H1 (cell line): ENCODE data around the gene TNIK. TPM values are rescaled to one million over a fixed set of nuclear protein-coding genes. Genes with fewer than 3 reads are reported as not detected.

Experiments used
- CTCF ChIA-PET: fragments of 300-600 bp; sonication (Branson Sonifier 250); formaldehyde crosslinking; loops from one replicate; lab custom pipeline; 2021; ENCODE audit not compliant: partially characterized antibody; lab: Charles Lee
- POLR2A ChIA-PET: fragments of 300-600 bp; sonication (Branson Sonifier 250); formaldehyde crosslinking; loops from one replicate; lab custom pipeline; 2021; ENCODE audit warnings: inconsistent platforms; ENCODE audit not compliant: partially characterized antibody; lab: Charles Lee
- DNase-seq, 2 experiments: peaks; one replicate each; pipeline versions ENCODE4 v3.0.0 to v3.0.0-alpha.2; 2010 to 2022; ENCODE audit warnings: low spot score in 2 of 2, low read depth in 1 of 2, mixed read lengths in 1 of 2
- FAIRE-seq: peaks from 2 replicates; lab custom pipeline; 2011; peaks lifted over from hg19 to GRCh38; lab: Jason Lieb, UNC
- H2AFZ ChIP-seq: 2 replicates; pipeline ENCODE4 v1.8.1; 2012; ENCODE audit warnings: low read length, inconsistent platforms
- H2AK5ac ChIP-seq: 2 replicates; pipeline ENCODE4 v1.6.1; 2013; ENCODE audit warnings: low read depth, low read length
- H2BK120ac ChIP-seq: replicated peaks from 2 replicates; pipeline ENCODE3; 2013; ENCODE audit warnings: low read depth, low read length, inconsistent platforms
- H2BK12ac ChIP-seq: 2 replicates; pipeline ENCODE4 v1.6.1; 2013; ENCODE audit warnings: low read depth, low read length
- H2BK15ac ChIP-seq: 2 replicates; pipeline ENCODE4 v1.6.1; 2013; ENCODE audit warnings: low read length
- H2BK20ac ChIP-seq: 2 replicates; pipeline ENCODE4 v1.6.1; 2013; ENCODE audit warnings: low read length
- H2BK5ac ChIP-seq: 2 replicates; pipeline ENCODE4 v1.6.1; 2013; ENCODE audit warnings: low read depth, low read length
- H3K14ac ChIP-seq: 2 replicates; pipeline ENCODE4 v1.6.1; 2013; ENCODE audit warnings: inconsistent platforms; ENCODE audit not compliant: insufficient read length
- H3K18ac ChIP-seq: 2 replicates; pipeline ENCODE4 v1.6.1; 2013; ENCODE audit warnings: low read length; ENCODE audit errors: extremely low read depth
- H3K23ac ChIP-seq: 2 replicates; pipeline ENCODE4 v1.6.1; 2013; ENCODE audit warnings: inconsistent platforms; ENCODE audit not compliant: insufficient read length
- H3K23me2 ChIP-seq: 2 replicates; pipeline ENCODE4 v1.6.1; 2013; ENCODE audit warnings: low read depth, low read length
- H3K27ac ChIP-seq: 2 replicates; pipeline ENCODE4 v1.6.1; 2011; ENCODE audit warnings: low read depth, low read length, inconsistent platforms
- H3K27me3 ChIP-seq, 4 experiments: replicated peaks in 1 of 4; 1 replicate in 1 of 4; 2 replicates in 3 of 4; pipeline versions ENCODE4 v1.6.1 to v1.8.1; 2011 to 2013; ENCODE audit warnings: low read length in 3 of 4, mild to moderate bottlenecking in 3 of 4, inconsistent platforms in 2 of 4, mixed read lengths in 2 of 4, moderate library complexity in 1 of 4; ENCODE audit not compliant: control insufficient read depth in 3 of 4, insufficient read depth in 3 of 4; ENCODE audit errors: extremely low read depth in 1 of 4
- H3K36me3 ChIP-seq, 4 experiments: 2 replicates each; pipeline versions ENCODE4 v1.6.1 to v1.8.1; 2011 to 2013; ENCODE audit warnings: mild to moderate bottlenecking in 4 of 4, low read length in 3 of 4, moderate library complexity in 2 of 4, control low read depth in 1 of 4, inconsistent platforms in 1 of 4; ENCODE audit not compliant: insufficient read depth in 4 of 4, control insufficient read depth in 2 of 4
- H3K4ac ChIP-seq: replicated peaks from 2 replicates; pipeline ENCODE3; 2013; ENCODE audit warnings: low read length, low read depth, mixed read lengths, inconsistent platforms; ENCODE audit not compliant: insufficient read length
- H3K4me1 ChIP-seq, 4 experiments: replicated peaks in 1 of 4; 1 replicate in 1 of 4; 2 replicates in 3 of 4; pipeline versions ENCODE4 v1.6.1 to v1.8.1; 2011 to 2013; ENCODE audit warnings: low read length in 3 of 4, inconsistent platforms in 2 of 4, mixed read lengths in 1 of 4; ENCODE audit not compliant: insufficient read depth in 4 of 4, control insufficient read depth in 3 of 4
- H3K4me2 ChIP-seq, 2 experiments: 2 replicates each; pipeline versions ENCODE4 v1.6.1 to v1.8.1; 2011 to 2013; ENCODE audit warnings: low read depth in 2 of 2, low read length in 2 of 2, control low read depth in 1 of 2, inconsistent platforms in 1 of 2, mild to moderate bottlenecking in 1 of 2; ENCODE audit not compliant: insufficient read depth in 1 of 2
- H3K4me3 ChIP-seq, 4 experiments: fragments of 200-600, 300-600 bp in 1 of 4; sonication (generic), shearing (Covaris generic), sonication (Bioruptor Twin) in 1 of 4; 2 replicates each; pipeline versions ENCODE4 v1.5.1 to v1.8.1; 2011 to 2016; ENCODE audit warnings: low read length in 4 of 4, low read depth in 3 of 4, control low read depth in 2 of 4, inconsistent platforms in 2 of 4, mild to moderate bottlenecking in 2 of 4, mixed read lengths in 1 of 4, moderate library complexity in 1 of 4; ENCODE audit not compliant: insufficient read depth in 2 of 4; ENCODE audit errors: extremely low read depth in 1 of 4
- H3K56ac ChIP-seq: replicated peaks from 2 replicates; pipeline ENCODE3; 2013; ENCODE audit warnings: low read depth, mild to moderate bottlenecking, mixed read lengths, low read length, inconsistent platforms; ENCODE audit not compliant: insufficient read length
- H3K79me1 ChIP-seq: 2 replicates; pipeline ENCODE4 v1.6.1; 2013; ENCODE audit warnings: low read depth, low read length, control low read depth
- H3K79me2 ChIP-seq, 2 experiments: 2 replicates each; pipeline versions ENCODE4 v1.6.1 to v1.8.1; 2012 to 2013; ENCODE audit warnings: low read length in 2 of 2, mild to moderate bottlenecking in 2 of 2, inconsistent platforms in 1 of 2; ENCODE audit not compliant: insufficient read depth in 2 of 2, control insufficient read depth in 1 of 2
- H3K9ac ChIP-seq, 4 experiments: replicated peaks in 1 of 4; 1 replicate in 1 of 4; 2 replicates in 3 of 4; pipeline versions ENCODE4 v1.6.1 to v1.8.1; 2011 to 2013; ENCODE audit warnings: low read depth in 3 of 4, low read length in 3 of 4, control low read depth in 2 of 4, mild to moderate bottlenecking in 2 of 4, moderate library complexity in 2 of 4, inconsistent platforms in 1 of 4; ENCODE audit errors: extremely low read depth in 1 of 4
- H3K9me3 ChIP-seq, 2 experiments: 2 replicates each; pipeline versions ENCODE4 v1.6.1 to v1.8.1; 2012 to 2013; ENCODE audit warnings: mild to moderate bottlenecking in 2 of 2, moderate library complexity in 2 of 2, control low read depth in 1 of 2, inconsistent platforms in 1 of 2, low read depth in 1 of 2, low read length in 1 of 2, mixed read lengths in 1 of 2; ENCODE audit not compliant: insufficient read depth in 2 of 2
- H4K20me1 ChIP-seq, 2 experiments: replicated peaks in 1 of 2; 2 replicates each; pipeline versions ENCODE3 to v1.8.1; 2011 to 2013; ENCODE audit warnings: inconsistent platforms in 2 of 2, low read length in 2 of 2, mild to moderate bottlenecking in 1 of 2; ENCODE audit not compliant: insufficient read depth in 2 of 2, control insufficient read depth in 1 of 2
- H4K5ac ChIP-seq: 2 replicates; pipeline ENCODE4 v1.6.1; 2013; ENCODE audit warnings: low read length, low read depth, mixed read lengths, inconsistent platforms; ENCODE audit not compliant: insufficient read length
- H4K8ac ChIP-seq: 2 replicates; pipeline ENCODE4 v1.8.0; 2013; ENCODE audit warnings: mild to moderate bottlenecking, moderate library complexity, low read length, inconsistent platforms; ENCODE audit not compliant: insufficient read depth; ENCODE audit errors: extremely low read depth
- H4K91ac ChIP-seq: replicated peaks from 2 replicates; pipeline ENCODE3; 2013; ENCODE audit warnings: low read length, mixed read lengths, inconsistent platforms; ENCODE audit not compliant: insufficient read length
- ASH2L ChIP-seq: fragments of 200-600, 300-600 bp; sonication (generic); IDR thresholded peaks from one replicate; pipeline ENCODE4 v1.7.1; 2017; ENCODE audit warnings: low read length
- CBX5 ChIP-seq: fragments of 300-800, 300-1000 bp; sonication (generic); IDR thresholded peaks from 2 replicates; pipeline ENCODE4 v1.7.1; 2016; ENCODE audit warnings: antibody characterized with exemption, low read length, low read depth
- CBX8 ChIP-seq: fragments of 300-800, 300-1000 bp; sonication (generic); IDR thresholded peaks from 2 replicates; pipeline ENCODE4 v1.7.1; 2016; ENCODE audit warnings: low read depth, low read length, borderline replicate concordance
- KDM4A ChIP-seq: IDR thresholded peaks from one replicate; pipeline ENCODE4 v1.7.1; 2012; ENCODE audit warnings: low read depth, mild to moderate bottlenecking, moderate library complexity, low read length, inconsistent platforms; ENCODE audit not compliant: severe bottlenecking
- KDM5A ChIP-seq: fragments of 200-600 bp; IDR thresholded peaks from 2 replicates; pipeline ENCODE4 v1.7.1; 2012; ENCODE audit warnings: mild to moderate bottlenecking, low read length, inconsistent platforms, mixed read lengths
- MAX ChIP-seq: IDR thresholded peaks from 2 replicates; pipeline ENCODE4 v1.6.1; 2012; ENCODE audit warnings: inconsistent platforms
- SP4 ChIP-seq: IDR thresholded peaks from 2 replicates; pipeline ENCODE4 v1.6.1; 2012; ENCODE audit warnings: low read length, inconsistent platforms
- SRF ChIP-seq: IDR thresholded peaks from 2 replicates; pipeline ENCODE4 v1.6.1; 2011; ENCODE audit warnings: mild to moderate bottlenecking, low read depth, low read length, moderate library complexity
- YY1 ChIP-seq: IDR thresholded peaks from 2 replicates; pipeline ENCODE4 v1.6.1; 2011; ENCODE audit warnings: low read depth, mild to moderate bottlenecking, low read length
- ZNF274 ChIP-seq: IDR thresholded peaks from 2 replicates; pipeline ENCODE4 v1.7.0; 2012; ENCODE audit warnings: low read length, borderline replicate concordance; ENCODE audit errors: extremely low read depth
- WGBS, 2 experiments: shearing (Covaris generic) in 1 of 2; methylation state at CpG; one replicate each; pipeline versions ENCODE4 v1.1.6 to v1.1.7; 2013 to 2015; ENCODE audit warnings: low lambda C conversion rate in 2 of 2, mixed read lengths in 2 of 2, inconsistent platforms in 1 of 2, low coverage in 1 of 2, missing lambda C conversion rate in 1 of 2; ENCODE audit not compliant: insufficient replicate concordance in 2 of 2, insufficient coverage in 1 of 2, insufficient read length in 1 of 2; ENCODE audit errors: extremely low coverage in 1 of 2, missing lambda C conversion rate in 1 of 2; 5-methylcytosine and 5-hydroxymethylcytosine counted together
- polyA plus RNA-seq, 7 experiments: library from polyadenylated mRNA; depleted of rRNA in 3 of 7; stranded (reverse) in 5 of 7; unstranded in 2 of 7; fragments of >200 nt in 5 of 7; fragments of 200-250 nt in 2 of 7; gene quantifications; 1 replicate in 5 of 7; 2 replicates in 1 of 7; 4 replicates in 1 of 7; pipeline versions ENCODE4 v1.2.1 to v1.2.3, GENCODE V29; 2011 to 2013; ENCODE audit warnings: missing spikeins in 2 of 7, mixed read lengths in 2 of 7
- total RNA-seq: library from RNA; stranded (reverse); fragmentation: NEBNext Ultra II Directional; extraction: Animal tissue kit (Norgen Biotek cat#: 25700); gene quantifications from 2 replicates; pipeline ENCODE4 v1.2.1, GENCODE V29; 2021
- TF ChIP-seq, protein P1 (sequence below): IDR thresholded peaks from 2 replicates; pipeline ENCODE4 v1.6.1; 2012; ENCODE audit warnings: low read length, inconsistent platforms

TNIK gene
- total and polyA plus RNA-seq, 2 of the 8 experiments (the other 6 are each of a cell fraction or from before 2014, with no cell fraction given) = 7.4 to 42.0 TPM

DNA sequence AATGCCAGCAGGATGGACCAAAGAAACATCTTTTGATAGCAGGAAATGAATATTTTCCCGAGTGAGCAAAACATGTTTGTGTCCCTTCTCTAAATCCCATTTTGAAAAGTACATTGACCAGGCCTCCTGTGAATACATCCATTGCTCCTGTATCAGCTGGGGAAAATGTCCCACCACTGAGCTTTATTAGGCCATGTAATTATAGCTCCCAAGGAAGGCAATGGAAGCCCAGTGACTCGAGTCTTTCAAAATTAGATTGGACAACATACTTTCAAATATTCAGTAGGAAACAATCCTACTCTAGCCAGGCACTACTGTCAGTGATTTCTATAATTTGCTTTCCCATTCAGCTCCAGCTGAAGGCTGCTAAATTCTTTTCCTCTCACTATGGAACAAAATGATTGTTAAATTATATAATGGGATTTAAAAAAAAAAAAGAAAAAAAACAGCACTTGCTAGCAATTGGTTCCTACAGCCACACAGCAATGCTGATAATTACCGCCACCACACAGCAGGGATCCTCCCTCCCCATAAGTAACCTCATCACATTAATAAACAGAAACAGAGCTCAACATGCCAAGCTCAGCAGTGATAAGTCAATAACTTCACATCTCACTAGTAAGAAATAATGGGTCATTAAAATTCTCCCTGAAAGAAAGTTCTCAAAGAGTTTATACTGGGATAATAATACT, 261.3 kb downstream of the TNIK start:
- H3K23ac ChIP-seq = no peak overlapping the region
- no peak overlapping the region for H2BK20ac ChIP-seq
- H3K9me3 ChIP-seq = no peaks in the 10 kb centered on the region
- no peak overlapping the region for H3K4me3 ChIP-seq
- no peak overlapping the region for H3K18ac ChIP-seq
- no peaks in the 10 kb centered on the region for H3K79me1 ChIP-seq
- H4K20me1 ChIP-seq = no peaks in the 10 kb centered on the region
- H3K23me2 ChIP-seq = no peaks in the 10 kb centered on the region
- no peak for TF ChIP-seq KDM5A
- TF ChIP-seq ZNF274 = no peak
- no peak for TF ChIP-seq SP4
- TF ChIP-seq CBX5 = no peak
- TF ChIP-seq YY1 = no peak
- TF ChIP-seq, protein P1, sequence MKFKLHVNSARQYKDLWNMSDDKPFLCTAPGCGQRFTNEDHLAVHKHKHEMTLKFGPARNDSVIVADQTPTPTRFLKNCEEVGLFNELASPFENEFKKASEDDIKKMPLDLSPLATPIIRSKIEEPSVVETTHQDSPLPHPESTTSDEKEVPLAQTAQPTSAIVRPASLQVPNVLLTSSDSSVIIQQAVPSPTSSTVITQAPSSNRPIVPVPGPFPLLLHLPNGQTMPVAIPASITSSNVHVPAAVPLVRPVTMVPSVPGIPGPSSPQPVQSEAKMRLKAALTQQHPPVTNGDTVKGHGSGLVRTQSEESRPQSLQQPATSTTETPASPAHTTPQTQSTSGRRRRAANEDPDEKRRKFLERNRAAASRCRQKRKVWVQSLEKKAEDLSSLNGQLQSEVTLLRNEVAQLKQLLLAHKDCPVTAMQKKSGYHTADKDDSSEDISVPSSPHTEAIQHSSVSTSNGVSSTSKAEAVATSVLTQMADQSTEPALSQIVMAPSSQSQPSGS = no peak
- no peak for TF ChIP-seq KDM4A
- no peak for TF ChIP-seq CBX8
- TF ChIP-seq SRF = no peak
- TF ChIP-seq MAX = no peak
- TF ChIP-seq ASH2L = no peak
- no peak overlapping the region for H2AK5ac ChIP-seq
- no peak overlapping the region for H2BK15ac ChIP-seq
- H3K4ac ChIP-seq = no peak overlapping the region
- no peak overlapping the region for H3K9ac ChIP-seq
- POLR2A ChIA-PET = no interaction called here
- H3K56ac ChIP-seq = no peak overlapping the region
- H3K79me2 ChIP-seq = no peaks in the 10 kb centered on the region
- WGBS, 2 experiments = 87% methylated on average over 3 of the region's 3 CpGs; no CpG with 5 or more reads in 1 of the 2 experiments
- no peak overlapping the region for H2BK12ac ChIP-seq
- no peak overlapping the region for H3K27ac ChIP-seq
- H3K36me3 ChIP-seq = no peaks in the 10 kb centered on the region
- no peak overlapping the region for H4K91ac ChIP-seq
- H4K8ac ChIP-seq = no peak overlapping the region
- no peak overlapping the region for H4K5ac ChIP-seq
- H2AFZ ChIP-seq = no peak overlapping the region
- H2BK120ac ChIP-seq = no peak overlapping the region
- no peak overlapping the region for H2BK5ac ChIP-seq
- no peak overlapping the region for H3K14ac ChIP-seq
- no peak overlapping the region for H3K4me2 ChIP-seq
- H3K27me3 ChIP-seq = no peaks in the 10 kb centered on the region
- FAIRE-seq (no peak), DNase-seq (no peak)
- CTCF ChIA-PET = interaction anchor here (1.0 to 1.2 kb wide), 2 partner anchors 9 to 36 kb away, joined by 3 read pairs; no protein-coding TSS in a partner anchor
- no peaks in the 10 kb centered on the region for H3K4me1 ChIP-seq
